Caco-2 (cell line): ENCODE measurements around the gene EPO. TPM values are rescaled to one million over a fixed set of nuclear protein-coding genes. Genes with fewer than 3 reads are reported as not detected.

Experiments used
- BruUV-seq: library from RNA; stranded (reverse); fragments of 400-500 nt; replicated peaks from 2 replicates; lab custom pipeline; 2021; lab: Mats Ljungman, UMichigan
- CTCF ChIA-PET: fragments of 300-600 bp; sonication (Branson Sonifier 250); formaldehyde crosslinking; loops from one replicate; lab custom pipeline; 2022; ENCODE audit warnings: antibody characterized with exemption; lab: Charles Lee
- POLR2A ChIA-PET: fragments of 300-600 bp; sonication (Branson Sonifier 250); formaldehyde crosslinking; loops from one replicate; lab custom pipeline; 2022; ENCODE audit warnings: antibody characterized with exemption; lab: Charles Lee
- DNase-seq, 2 experiments: peaks; one replicate each; pipeline versions ENCODE4 v3.0.0 to v3.0.0-alpha.2; 2020 to 2022
- H3K27me3 ChIP-seq: replicated peaks from 2 replicates; pipeline ENCODE4 v1.6.0; 2011; ENCODE audit warnings: low read length; ENCODE audit not compliant: control insufficient read depth, insufficient read depth
- H3K36me3 ChIP-seq: 2 replicates; pipeline ENCODE4 v1.5.1; 2011; ENCODE audit warnings: low read length; ENCODE audit not compliant: control insufficient read depth, insufficient read depth
- H3K4me1 ChIP-seq: fragments of 250-450 bp; sonication (Bioruptor Pico); 2 replicates; pipeline ENCODE4 v1.5.1; 2020; ENCODE audit warnings: mild to moderate bottlenecking
- H3K4me3 ChIP-seq: 2 replicates; pipeline ENCODE4 v1.5.1; 2011; ENCODE audit warnings: low read depth, mild to moderate bottlenecking, control low read depth, low read length
- H3K9me3 ChIP-seq: fragments of 250-450 bp; sonication (Bioruptor Pico); 2 replicates; pipeline ENCODE4 v1.5.1; 2020; ENCODE audit warnings: mild to moderate bottlenecking, moderate library complexity
- H3K27ac Mint-ChIP-seq: one replicate; pipeline ENCODE4 v1.8.0; 2022; ENCODE audit warnings: mixed read lengths; ENCODE audit not compliant: unreplicated experiment
- H3K27me3 Mint-ChIP-seq: one replicate; pipeline ENCODE4 v1.8.0; 2022; ENCODE audit warnings: mixed read lengths; ENCODE audit not compliant: insufficient read depth, unreplicated experiment
- H3K36me3 Mint-ChIP-seq: one replicate; pipeline ENCODE4 v1.8.0; 2022; ENCODE audit warnings: mild to moderate bottlenecking, mixed read lengths; ENCODE audit not compliant: insufficient read depth, unreplicated experiment
- H3K4me1 Mint-ChIP-seq: one replicate; pipeline ENCODE4 v1.8.0; 2022; ENCODE audit warnings: low read depth, mixed read lengths; ENCODE audit not compliant: unreplicated experiment
- H3K4me3 Mint-ChIP-seq: one replicate; pipeline ENCODE4 v1.8.0; 2022; ENCODE audit warnings: mild to moderate bottlenecking, moderate library complexity, mixed read lengths; ENCODE audit not compliant: unreplicated experiment
- H3K9me3 Mint-ChIP-seq: one replicate; pipeline ENCODE4 v1.8.0; 2022; ENCODE audit warnings: mixed read lengths; ENCODE audit not compliant: unreplicated experiment
- CTCF ChIP-seq, 2 experiments: fragments of 200-600 bp in 1 of 2; IDR thresholded peaks; 1 replicate in 1 of 2; 2 replicates in 1 of 2; pipeline versions ENCODE4 v1.5.1 to v1.8.0; 2011 to 2022; ENCODE audit warnings: antibody characterized with exemption in 1 of 2, control low read depth in 1 of 2, inconsistent platforms in 1 of 2, low read depth in 1 of 2, low read length in 1 of 2, mild to moderate bottlenecking in 1 of 2, moderate library complexity in 1 of 2; ENCODE audit not compliant: insufficient read depth in 1 of 2, severe bottlenecking in 1 of 2, unreplicated experiment in 1 of 2
- intact Hi-C: fragments of 100-400 bp; cut with micrococcal nuclease; formaldehyde crosslinking; loops from one replicate; pipeline ENCODE4 v1.10.0; 2022; ENCODE audit not compliant: unreplicated experiment
- total RNA-seq: library from RNA; stranded (reverse); gene quantifications from 2 replicates; pipeline ENCODE4 v1.2.3, GENCODE V29; 2022

EPO gene
- total RNA-seq, 1 experiment from 2014 or later, result 1.1 TPM

- TF ChIP-seq CTCF (IDR thresholded peaks at IDR 0.05; ENCODE audit: insufficient read depth in 1 of 2, low read depth in 1 of 2, low read length in 1 of 2, severe bottlenecking in 1 of 2, unreplicated experiment in 1 of 2), result no peak
- H3K36me3 ChIP-seq, result peaks cover 7% of the 10 kb centered on the region
- Mint-ChIP-seq H3K4me3 (no peak overlapping the region), H3K4me1 (peaks cover 6% of the 10 kb centered on the region), H3K9me3 (no peaks in the 10 kb centered on the region), H3K27ac (no peak overlapping the region), H3K36me3 (peaks cover 75% of the 10 kb centered on the region), H3K27me3 (no peaks in the 10 kb centered on the region)
- intact Hi-C loops, result no loop called here
- ChIA-PET POLR2A (no interaction called here), CTCF (no interaction called here)
- no peak overlapping the region for H3K4me3 ChIP-seq
- H3K4me1 ChIP-seq, result no peaks in the 10 kb centered on the region; the same call in 1 of the 2 replicates
- no peaks in the 10 kb centered on the region for H3K27me3 ChIP-seq
- BruUV-seq, result no TSS peak
- no peaks in the 10 kb centered on the region for H3K9me3 ChIP-seq
- DNase-seq, result no peak
Measured at GRCh38 chr7:100683659-100684533, 36.4 kb upstream of the EPO start.

- Histone ChIP-seq H3K36me3 (peaks cover 5% of the 10 kb centered on the region), H3K4me1 (no peaks in the 10 kb centered on the region; the same call in 1 of the 2 replicates), H3K9me3 (no peaks in the 10 kb centered on the region), H3K4me3 (no peak overlapping the region), H3K27me3 (no peaks in the 10 kb centered on the region)
- intact Hi-C loops, result no loop called here
- ChIA-PET CTCF (interaction anchor here (0.6 kb wide), 2 partner anchors 108 to 180 kb away, joined by 3 to 4 read pairs; no protein-coding TSS in a partner anchor), POLR2A (no interaction called here)
- Mint-ChIP-seq H3K27ac (no peak overlapping the region), H3K36me3 (peaks cover 75% of the 10 kb centered on the region), H3K4me3 (no peak overlapping the region), H3K4me1 (peaks cover under 1% of the 10 kb centered on the region), H3K27me3 (no peaks in the 10 kb centered on the region), H3K9me3 (no peaks in the 10 kb centered on the region)
- no peak for DNase-seq
- no peak for TF ChIP-seq CTCF (IDR thresholded peaks at IDR 0.05; ENCODE audit: insufficient read depth in 1 of 2, low read depth in 1 of 2, low read length in 1 of 2, severe bottlenecking in 1 of 2, unreplicated experiment in 1 of 2)
- BruUV-seq, result no TSS peak
Measured at GRCh38 chr7:100684534-100685042, 35.7 kb upstream of the EPO start.

GRCh38 chr7:100685049-100685605 lies 35.1 kb upstream of the EPO start:
- H3K9me3 ChIP-seq, result no peaks in the 10 kb centered on the region
- H3K4me3 Mint-ChIP-seq, result no peak overlapping the region
- POLR2A ChIA-PET, result interaction anchor here (0.6 kb wide), 1 partner anchor 53 kb away, joined by 3 read pairs; no protein-coding TSS in a partner anchor
- intact Hi-C loops, result no loop called here
- peaks cover 5% of the 10 kb centered on the region for H3K36me3 ChIP-seq
- BruUV-seq, result no TSS peak
- CTCF ChIA-PET, result interaction anchor here (0.6 kb wide), 2 partner anchors 109 to 179 kb away, joined by 3 to 4 read pairs; no protein-coding TSS in a partner anchor
- H3K4me1 Mint-ChIP-seq, result no peaks in the 10 kb centered on the region
- no peaks in the 10 kb centered on the region for H3K9me3 Mint-ChIP-seq
- no peak overlapping the region for H3K4me3 ChIP-seq
- H3K36me3 Mint-ChIP-seq, result peaks cover 75% of the 10 kb centered on the region
- TF ChIP-seq CTCF (IDR thresholded peaks at IDR 0.05; ENCODE audit: insufficient read depth in 1 of 2, low read depth in 1 of 2, low read length in 1 of 2, severe bottlenecking in 1 of 2, unreplicated experiment in 1 of 2), result no peak
- DNase-seq, result no peak
- H3K27me3 Mint-ChIP-seq, result no peaks in the 10 kb centered on the region
- H3K27ac Mint-ChIP-seq, result no peak overlapping the region
- no peaks in the 10 kb centered on the region for H3K27me3 ChIP-seq
- no peaks in the 10 kb centered on the region for H3K4me1 ChIP-seq
